GM18858 (cell line): ENCODE measurements around the gene PALLD.

Source experiments
- ATAC-seq: cut with Tn5 transposase; IDR thresholded peaks from one replicate; pipeline ENCODE4 v1.9.1; 2021; ENCODE audit not compliant: unreplicated experiment

PALLD gene

GRCh38 chr4:168555437-168555836 lies 58.6 kb downstream of the PALLD start:
- ATAC-seq: no peak

- ATAC-seq: no peak
Observed at GRCh38 chr4:168557658-168558057, 60.8 kb downstream of the PALLD start.

GRCh38 chr4:168558599-168558998 lies 61.7 kb downstream of the PALLD start:
- no peak for ATAC-seq

- no peak for ATAC-seq
Observed at GRCh38 chr4:168560184-168561180, 63.6 kb downstream of the PALLD start.

- ATAC-seq: no peak
Observed at GRCh38 chr4:168562041-168562571, 65.3 kb downstream of the PALLD start.

- no peak for ATAC-seq
Observed at GRCh38 chr4:168564023-168564422, 67.2 kb downstream of the PALLD start.

GRCh38 chr4:168565130-168565529 lies 68.3 kb downstream of the PALLD start:
- no peak for ATAC-seq

GRCh38 chr4:168566726-168567125 lies 69.9 kb downstream of the PALLD start:
- no peak for ATAC-seq

GRCh38 chr4:168569066-168569930 lies 72.4 kb downstream of the PALLD start:
- no peak for ATAC-seq

- no peak for ATAC-seq
Observed at GRCh38 chr4:168569931-168570276, 73.1 kb downstream of the PALLD start.

GRCh38 chr4:168570466-168570865 lies 73.6 kb downstream of the PALLD start:
- no peak for ATAC-seq

- ATAC-seq: no peak
Observed at GRCh38 chr4:168572002-168572401, 75.2 kb downstream of the PALLD start.

GRCh38 chr4:168573870-168574269 lies 77.0 kb downstream of the PALLD start:
- ATAC-seq: no peak

GRCh38 chr4:168574581-168575295 lies 77.9 kb downstream of the PALLD start:
- no peak for ATAC-seq

GRCh38 chr4:168575473-168575872 lies 78.6 kb downstream of the PALLD start:
- no peak for ATAC-seq

GRCh38 chr4:168577624-168578023 lies 80.8 kb downstream of the PALLD start:
- ATAC-seq: no peak

- no peak for ATAC-seq
Observed at GRCh38 chr4:168580228-168580627, 83.4 kb downstream of the PALLD start.

GRCh38 chr4:168584321-168584771 lies 87.5 kb downstream of the PALLD start:
- ATAC-seq: peak; percentile 83

GRCh38 chr4:168585168-168586091 lies 88.6 kb downstream of the PALLD start:
- peak; percentile 68 for ATAC-seq

- ATAC-seq: no peak
Observed at GRCh38 chr4:168586926-168587325, 90.1 kb downstream of the PALLD start.
